Measurements from ENCODE around the gene WNT10A.

The WNT10A gene

DNA sequence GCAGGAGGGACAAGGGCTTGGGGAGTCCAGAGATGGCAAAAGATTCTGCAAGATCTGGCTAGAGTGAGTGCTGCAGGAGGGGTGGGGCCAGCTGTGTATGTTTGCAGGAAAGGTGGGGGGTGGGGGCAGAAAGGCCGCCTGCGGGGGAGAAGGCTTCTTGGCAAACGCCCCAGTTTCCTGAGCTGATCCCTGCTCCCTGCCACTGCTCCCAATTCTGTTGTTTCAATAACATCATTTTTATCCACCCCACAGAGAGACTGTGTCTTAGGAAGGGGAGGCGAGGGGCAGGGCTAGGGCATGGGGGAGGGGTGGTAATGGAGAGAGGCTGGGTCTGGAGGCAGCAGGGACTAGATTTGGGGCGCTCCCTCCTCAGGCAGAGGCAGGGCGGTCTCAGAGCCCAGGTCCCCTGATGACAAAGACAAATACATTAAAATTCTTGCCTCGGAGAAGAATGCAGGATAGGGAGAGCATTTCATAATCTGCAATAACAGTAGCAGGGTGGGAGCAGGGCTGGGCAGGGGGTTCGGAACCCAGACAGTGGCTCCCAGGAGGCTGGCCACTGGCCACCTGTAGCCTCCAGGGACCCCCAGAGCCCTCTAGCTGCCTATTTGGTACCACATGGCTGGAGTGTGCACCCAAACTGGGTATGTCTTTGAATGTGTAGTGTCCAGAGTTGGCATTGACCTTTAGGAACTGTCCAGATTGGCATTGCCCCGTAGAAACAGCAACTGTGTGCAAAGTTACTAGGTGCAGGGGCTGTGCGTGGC lies 23.1 kb upstream of the WNT10A start:
- DNase-seq (ENCODE audit: low read depth, low spot score): no peak

DNA sequence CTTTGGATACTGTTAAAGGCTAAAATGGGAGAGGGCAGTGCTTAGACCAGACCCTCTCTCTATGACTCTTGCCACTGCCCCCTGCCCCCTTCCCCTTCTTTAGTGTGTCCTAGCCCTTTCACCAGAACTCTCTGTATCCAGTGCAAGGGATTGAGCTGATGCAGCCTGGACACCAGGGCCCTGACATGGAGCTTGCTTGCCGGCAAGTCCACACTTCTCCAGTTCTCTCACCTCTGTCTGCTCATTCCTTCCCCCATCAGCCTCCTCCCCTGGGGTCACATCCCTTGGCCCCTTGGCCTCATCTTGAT lies 22.6 kb upstream of the WNT10A start:
- DNase-seq (ENCODE audit: low read depth, low spot score): no peak

DNA sequence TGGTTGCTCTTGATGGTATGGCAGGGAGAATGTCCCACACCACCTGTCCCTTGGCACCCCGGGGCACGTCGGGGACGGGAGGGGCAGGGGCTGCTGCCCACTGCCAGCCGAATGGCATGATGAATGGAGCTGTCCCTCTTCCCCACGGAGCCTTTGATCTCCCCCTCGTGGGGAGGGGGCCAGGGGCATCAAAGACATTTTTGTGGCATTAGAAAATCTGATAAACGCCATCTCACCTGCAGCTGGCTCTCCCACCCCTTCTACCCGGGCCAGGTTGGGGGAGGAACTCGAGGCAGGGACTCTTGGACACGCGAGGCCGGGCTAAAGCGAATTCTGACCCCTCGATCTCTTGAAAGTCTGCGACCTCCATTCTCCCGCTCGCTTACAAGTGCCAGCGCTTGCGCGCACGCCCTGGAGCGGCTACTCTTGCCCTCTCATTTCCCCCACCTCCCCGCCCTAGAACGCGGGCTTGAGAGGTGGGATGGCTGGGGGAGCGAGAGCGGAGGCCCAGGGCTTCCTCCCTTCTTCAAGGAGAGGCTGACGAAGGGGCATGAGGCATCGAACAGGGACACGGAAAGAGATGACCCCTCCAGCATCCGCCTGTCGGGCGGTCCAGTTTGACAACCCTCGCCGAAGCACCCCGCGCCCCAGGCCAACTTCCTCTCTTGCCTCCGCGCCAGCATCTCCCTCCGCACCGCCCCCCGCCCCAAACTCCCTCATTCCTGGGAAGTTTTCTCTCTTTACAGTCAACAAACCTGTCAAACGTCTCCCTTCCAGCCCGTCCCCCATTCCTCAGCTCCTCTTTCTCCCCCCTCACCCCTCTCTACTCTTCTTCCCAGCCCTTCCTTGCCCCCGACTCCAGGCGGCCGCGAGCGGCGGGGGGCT lies 21.7 kb upstream of the WNT10A start:
- no peak for DNase-seq (ENCODE audit: low read depth, low spot score)

DNA sequence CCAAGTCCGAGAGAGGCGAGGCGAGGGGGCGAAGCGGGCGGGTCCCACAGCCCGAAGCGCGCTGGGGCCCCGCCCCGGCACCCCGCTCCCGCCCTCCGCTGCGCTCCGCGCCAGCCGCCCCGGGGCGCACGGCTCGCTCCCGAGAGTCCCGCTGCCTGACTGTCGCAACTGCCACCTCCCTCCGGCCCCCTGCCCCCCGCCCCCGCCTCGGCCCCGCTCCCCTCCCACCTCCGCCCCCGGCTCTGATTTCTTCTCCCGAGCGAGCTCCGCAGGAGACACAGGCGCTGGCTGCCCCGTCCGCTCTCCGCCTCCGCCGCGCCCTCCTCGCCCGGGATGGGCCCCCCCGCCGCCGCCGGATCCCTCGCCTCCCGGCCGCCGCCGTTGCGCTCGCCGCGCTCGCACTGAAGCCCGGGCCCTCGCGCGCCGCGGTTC lies 21.1 kb upstream of the WNT10A start, which contains the start of gene WNT6:
TSS of gene WNT6 (plus strand) at position 250 of the 432 bp plus-strand sequence. CDS start 233 bp downstream, outside the sequence.
- DNase-seq (ENCODE audit: low read depth, low spot score): no peak

DNA sequence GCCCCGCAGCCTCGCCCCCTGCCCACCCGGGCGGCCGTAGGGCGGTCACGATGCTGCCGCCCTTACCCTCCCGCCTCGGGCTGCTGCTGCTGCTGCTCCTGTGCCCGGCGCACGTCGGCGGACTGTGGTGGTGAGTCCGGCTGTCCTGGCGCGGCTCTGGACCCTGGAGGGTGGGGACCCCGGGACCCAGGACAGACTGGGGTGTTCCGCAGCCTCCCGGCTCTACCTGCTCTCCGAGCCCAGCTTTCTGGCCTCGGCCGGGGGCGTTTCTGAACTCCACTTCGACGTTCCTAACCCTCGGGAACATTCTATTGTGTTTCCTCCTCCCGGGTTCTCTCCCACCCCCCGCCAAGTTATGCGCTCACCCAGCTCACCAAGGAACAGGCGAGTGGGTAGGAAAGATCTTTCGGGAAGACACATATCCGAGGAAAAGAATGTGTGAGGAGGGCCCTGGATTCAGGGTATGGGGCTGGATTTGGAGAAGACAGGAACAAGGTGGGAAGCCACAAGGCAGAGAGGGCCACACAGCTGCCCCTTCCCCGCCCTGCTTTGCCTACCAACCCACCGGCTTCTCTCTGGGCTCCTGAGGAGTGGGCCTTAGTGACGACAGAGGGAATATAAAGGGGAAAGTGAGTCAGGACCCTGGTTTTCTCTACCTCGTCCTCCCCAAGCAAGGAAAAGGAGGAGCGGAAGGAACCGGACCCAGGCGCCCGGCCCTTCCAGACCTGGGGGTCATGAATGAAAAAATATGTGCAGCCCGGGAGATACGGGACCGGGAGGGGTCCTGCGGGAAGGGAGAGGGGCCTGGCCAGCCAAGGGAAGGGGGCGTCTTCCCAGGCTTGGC lies 20.4 kb upstream of the WNT10A start:
- no peak for DNase-seq (ENCODE audit: low read depth, low spot score)

DNA sequence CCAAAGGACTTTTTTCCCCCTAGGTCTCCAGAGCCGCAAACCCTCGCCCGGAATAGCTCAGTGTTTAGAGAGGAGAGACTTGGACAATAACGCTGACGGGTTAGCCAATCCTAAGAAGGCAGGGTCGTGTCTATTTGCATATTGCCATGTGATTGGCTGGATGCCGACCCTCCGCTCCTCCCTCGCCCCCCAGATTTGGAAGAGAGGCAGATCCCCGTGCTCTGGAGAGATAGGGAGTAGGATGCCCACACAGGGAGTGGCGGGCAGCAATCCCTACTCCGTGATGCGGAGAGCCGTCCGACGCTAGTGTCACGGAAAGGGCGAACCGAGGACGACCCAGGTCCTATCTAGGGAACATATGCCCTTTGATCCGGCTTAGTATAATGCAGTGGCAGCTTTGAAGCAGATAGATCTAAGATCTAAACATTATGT lies 19.7 kb upstream of the WNT10A start:
- DNase-seq (ENCODE audit: low read depth, low spot score): no peak

DNA sequence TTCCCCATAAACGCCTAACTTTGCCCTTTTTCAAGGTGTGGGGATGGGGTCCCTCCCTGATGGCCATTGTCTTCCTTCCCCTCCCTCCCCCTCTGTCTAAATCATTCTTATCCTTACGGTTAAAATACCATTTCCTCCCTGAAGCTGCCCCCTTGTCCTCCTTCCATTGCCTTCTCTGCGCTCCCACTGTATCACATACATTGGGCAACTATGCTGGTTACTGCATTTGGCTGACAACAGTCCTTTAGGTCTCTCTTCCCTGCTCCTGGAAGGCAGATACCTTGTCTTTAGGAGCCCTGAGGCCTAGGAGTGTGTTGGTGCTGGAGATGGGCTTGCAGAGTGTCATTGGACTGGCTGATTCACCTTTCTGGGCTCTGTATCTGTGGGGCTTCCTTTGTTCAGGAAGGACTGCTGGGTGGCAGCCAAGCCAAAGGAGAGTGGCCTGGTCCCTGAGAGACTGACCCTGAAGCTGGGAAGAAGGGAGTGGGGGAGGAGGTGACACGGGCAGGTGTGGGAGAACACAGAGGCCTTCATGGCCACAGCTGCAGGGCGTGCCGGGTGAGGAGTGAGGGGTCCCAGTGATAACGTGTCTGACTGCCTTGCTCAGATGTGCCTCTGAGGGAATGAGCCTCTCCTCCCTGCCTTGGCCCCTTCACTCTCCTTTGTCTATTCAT lies 18.9 kb upstream of the WNT10A start:
- DNase-seq (ENCODE audit: low read depth, low spot score): no peak

DNA sequence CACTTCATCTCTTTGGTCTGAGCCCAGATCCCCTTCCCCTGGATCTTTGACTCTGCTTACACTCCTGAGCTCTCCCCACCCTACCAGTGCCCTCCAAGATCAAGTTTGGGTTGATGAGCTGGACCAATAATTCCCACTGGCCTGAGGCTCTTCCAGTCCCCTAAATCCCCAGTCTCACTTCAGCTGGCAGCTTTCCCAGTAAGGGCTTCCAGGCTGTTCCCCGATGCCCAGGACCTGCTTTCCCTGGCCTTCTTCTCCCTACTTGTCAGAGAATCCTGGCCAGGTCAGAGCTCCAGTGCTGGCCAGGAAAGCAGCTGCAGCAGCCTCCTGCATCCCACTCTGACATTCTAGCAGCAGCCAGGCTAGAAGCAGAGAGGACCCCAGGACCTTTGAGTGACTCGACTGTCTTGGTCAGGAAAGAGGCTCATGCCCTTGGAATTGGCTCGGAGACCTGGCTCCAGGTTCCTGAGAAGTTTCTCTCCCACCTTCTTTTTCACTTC lies 17.6 kb upstream of the WNT10A start:
- DNase-seq (ENCODE audit: low read depth, low spot score): no peak

DNA sequence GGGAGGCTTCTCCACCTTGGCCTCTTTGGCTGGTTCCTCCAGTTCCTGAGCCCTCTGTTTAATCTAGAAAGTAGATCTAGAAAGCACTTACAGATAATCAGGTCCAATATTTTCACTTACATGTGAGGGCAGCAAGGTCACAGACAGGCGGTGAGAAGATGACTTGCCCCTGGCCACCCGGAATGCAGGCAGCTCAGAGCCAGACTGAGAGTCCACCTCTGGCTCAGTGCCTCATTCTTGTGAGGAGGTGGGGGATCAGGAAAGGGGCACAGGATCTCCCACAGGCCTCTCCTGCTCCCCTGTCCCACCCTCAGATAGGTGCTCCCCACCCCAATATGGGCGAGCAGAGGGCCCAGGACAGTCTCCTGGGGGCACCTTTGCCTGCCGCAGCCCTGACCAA lies 15.3 kb upstream of the WNT10A start:
- DNase-seq (ENCODE audit: low read depth, low spot score): no peak

DNA sequence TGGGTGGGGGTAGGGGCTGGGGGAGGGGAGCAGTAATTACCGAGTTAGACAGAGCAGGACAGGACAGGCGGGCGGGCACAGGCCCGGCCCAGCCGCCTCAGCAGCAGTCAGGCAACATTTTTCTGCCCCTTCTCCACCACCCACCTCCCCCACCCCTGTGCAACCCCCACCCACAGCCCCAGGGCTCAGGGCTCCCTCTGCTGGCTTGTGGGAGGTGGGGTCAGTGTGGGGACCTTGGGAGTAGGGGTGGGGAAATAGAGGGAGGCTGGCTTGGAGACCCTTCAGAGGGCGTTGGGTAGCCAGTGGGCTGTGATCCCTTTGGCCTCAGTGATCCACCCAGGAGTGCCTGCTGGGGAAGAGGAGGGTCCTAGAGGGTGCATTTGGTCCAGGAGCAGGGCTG lies 14.7 kb upstream of the WNT10A start:
- no peak for DNase-seq (ENCODE audit: low read depth, low spot score)

DNA sequence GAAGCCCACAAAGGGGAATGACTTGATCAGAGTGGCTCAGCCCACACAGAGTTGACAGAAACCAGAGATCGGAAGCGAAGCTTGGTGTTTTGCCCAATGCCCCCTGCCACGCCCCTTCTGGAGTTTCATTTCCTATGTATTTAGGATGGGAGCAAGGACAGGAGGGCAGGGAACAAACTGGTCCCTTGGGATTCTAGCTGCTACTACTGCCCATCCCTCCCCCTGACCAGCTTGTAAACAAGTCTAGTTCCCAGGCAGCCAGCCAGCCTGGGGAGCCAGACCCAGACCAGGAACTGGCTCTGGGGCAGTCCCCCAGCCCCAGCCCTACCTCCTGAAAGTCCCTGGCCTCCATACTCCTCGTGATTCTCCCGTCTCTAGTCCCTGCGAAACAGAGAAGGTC lies 12.8 kb upstream of the WNT10A start:
- DNase-seq (ENCODE audit: low read depth, low spot score): no peak

DNA sequence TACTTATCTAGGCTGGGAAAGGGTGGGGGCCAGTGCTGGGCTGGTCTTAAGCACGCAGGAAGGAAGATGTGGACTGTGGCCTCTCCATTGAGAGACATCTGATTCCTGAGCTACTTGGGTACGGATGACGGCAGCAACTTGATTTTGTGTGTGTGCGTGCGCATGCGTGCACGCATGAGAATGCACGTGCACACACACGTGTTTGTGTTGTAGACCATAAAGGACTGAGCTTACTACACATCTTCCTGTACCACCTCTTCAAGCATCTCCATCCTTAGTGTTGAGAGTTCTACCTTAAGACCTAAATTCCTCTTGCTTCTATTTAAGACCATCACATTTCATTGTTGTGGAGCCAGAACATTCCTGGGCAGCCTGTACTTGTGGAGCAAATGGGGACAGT lies 11.6 kb upstream of the WNT10A start:
- no peak for DNase-seq (ENCODE audit: low read depth, low spot score)

DNA sequence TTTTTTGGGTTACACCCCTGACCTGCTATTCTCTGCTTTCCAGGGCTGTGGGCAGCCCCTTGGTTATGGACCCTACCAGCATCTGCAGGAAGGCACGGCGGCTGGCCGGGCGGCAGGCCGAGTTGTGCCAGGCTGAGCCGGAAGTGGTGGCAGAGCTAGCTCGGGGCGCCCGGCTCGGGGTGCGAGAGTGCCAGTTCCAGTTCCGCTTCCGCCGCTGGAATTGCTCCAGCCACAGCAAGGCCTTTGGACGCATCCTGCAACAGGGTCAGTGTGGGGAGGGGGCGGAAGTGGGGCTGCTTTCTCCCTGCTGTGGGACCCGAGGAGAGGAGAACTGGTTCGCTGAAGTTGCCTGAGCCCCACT lies 9.7 kb upstream of the WNT10A start:
- DNase-seq (ENCODE audit: low read depth, low spot score): no peak

DNA sequence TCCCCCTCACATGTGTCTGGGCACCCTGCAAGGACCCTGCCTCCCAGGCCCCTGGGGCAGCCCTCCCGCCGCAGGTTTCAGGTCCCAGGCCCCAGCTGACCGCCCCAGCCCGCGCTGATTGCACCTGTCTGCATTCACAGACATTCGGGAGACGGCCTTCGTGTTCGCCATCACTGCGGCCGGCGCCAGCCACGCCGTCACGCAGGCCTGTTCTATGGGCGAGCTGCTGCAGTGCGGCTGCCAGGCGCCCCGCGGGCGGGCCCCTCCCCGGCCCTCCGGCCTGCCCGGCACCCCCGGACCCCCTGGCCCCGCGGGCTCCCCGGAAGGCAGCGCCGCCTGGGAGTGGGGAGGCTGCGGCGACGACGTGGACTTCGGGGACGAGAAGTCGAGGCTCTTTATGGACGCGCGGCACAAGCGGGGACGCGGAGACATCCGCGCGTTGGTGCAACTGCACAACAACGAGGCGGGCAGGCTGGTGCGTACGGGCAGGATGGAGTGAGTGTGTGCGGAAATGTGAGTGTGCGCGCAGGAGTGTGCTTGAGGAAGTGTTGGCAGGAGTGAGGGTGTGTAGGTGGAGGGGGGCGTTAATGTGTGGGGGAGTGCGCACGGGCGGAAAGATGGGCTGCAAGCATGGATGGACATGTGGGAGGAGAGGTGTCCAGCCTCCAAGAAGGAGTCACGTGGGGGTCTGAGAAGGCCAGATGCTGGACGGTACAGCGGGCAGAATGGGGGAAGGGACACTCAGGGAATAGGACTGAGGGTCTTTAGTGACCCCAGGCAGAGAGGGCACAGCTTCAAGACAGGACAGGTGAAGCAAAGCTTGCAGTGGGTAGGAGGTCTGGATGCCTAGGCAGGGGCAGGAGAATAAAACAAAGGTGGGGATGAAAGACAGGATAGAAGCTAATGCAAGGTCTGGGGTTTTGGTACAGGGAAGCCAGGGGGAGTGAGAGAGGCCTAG lies 9.0 kb upstream of the WNT10A start:
- DNase-seq (ENCODE audit: low read depth, low spot score): no peak

DNA sequence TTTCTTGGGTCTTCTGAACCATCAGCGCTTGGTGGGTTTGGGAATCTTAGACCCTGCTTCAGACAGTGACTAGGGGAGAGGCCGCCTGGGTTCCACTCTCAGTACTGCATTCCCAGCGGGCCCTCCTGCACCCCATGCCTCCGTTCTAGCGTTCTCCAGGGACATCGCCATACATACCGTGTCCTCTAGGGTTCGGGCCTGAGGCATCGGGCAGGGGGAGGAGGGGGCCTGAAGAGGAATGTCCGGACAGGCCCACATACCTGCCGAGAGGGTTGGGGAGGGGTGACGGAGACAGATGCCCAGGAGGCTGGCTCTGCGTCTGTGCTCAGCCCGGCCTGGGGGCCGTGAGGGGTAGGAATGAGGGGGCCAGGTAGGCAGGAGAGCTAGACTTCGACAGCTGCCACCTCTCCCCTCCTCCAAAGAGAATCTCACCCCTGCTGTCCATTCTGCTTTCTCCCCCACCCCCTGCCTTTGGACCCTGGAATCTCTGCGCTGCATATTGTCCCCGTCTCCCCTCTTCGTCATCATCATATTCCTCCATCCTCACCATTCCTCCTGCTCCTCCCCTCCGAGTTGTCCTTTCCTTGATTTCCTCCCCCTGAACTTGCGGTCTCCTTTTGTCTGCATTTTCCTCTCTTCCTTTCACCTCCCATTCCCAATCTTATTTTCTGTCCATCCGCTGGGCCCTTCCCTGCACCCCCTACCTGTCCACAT lies 7.8 kb upstream of the WNT10A start:
- no peak for DNase-seq (ENCODE audit: low read depth, low spot score)

DNA sequence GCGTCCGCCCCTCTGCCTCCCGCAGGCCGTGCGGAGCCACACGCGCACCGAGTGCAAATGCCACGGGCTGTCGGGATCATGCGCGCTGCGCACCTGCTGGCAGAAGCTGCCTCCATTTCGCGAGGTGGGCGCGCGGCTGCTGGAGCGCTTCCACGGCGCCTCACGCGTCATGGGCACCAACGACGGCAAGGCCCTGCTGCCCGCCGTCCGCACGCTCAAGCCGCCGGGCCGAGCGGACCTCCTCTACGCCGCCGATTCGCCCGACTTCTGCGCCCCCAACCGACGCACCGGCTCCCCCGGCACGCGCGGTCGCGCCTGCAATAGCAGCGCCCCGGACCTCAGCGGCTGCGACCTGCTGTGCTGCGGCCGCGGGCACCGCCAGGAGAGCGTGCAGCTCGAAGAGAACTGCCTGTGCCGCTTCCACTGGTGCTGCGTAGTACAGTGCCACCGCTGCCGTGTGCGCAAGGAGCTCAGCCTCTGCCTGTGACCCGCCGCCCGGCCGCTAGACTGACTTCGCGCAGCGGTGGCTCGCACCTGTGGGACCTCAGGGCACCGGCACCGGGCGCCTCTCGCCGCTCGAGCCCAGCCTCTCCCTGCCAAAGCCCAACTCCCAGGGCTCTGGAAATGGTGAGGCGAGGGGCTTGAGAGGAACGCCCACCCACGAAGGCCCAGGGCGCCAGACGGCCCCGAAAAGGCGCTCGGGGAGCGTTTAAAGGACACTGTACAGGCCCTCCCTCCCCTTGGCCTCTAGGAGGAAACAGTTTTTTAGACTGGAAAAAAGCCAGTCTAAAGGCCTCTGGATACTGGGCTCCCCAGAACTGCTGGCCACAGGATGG lies 7.1 kb upstream of the WNT10A start:
- DNase-seq (ENCODE audit: low read depth, low spot score): no peak

DNA sequence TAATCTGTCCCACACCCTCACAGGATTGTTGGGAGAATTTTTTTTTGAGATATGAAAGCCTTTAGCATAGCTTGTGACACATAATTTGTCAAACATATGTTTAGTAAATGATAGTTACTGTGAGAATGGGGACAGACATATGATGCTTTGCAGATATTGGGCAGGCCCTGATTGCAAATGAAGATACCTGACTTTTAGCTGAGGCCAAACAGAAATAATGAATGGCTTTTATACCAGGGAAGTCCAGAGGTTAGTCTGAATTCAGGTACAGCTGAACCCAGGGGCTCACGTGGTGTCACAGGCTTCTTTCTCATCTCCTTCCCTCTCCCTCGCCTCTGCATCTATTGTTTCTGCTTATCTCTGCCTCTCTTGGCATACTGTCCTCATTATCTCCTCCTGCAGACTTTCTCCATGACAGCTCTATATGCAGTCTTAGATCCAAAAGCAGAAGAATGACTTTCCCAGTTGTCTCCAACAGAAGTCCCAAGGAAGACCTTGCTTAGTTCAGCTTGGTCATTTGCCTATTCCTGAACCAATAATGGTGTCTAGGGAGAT lies 4.9 kb upstream of the WNT10A start:
- DNase-seq (ENCODE audit: low read depth, low spot score): no peak

DNA sequence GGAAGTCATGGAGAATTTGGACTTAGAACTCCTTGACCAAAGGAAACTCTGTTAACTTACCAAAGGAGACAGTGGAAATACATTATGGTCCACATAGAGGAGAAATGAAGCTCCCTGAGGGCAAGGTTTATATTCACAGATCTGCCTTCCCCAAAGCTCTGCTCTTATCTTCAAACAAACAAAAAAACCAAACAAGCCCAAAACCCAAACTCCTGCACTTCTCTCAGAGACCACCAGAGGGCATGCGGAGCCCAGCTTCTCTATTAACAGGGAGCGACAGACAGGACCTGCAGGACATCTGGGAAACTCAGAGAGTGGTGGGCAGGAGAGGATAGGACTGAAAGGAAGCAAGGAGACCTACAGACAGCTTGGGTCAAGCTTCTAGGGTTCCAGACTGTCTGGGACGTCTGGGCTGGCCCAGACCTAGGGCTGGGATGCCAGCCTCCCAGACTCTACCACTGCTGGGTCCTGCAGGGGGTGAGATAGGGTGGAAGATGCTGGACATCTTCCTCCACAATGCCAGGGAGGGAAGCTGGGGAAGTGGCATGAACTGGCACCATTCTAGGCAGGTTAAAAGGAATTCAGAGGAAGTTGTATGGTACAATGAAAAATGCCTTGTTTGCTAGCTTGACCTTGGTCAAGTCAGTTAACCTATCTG lies 4.0 kb upstream of the WNT10A start:
- peak; percentile 48 for DNase-seq (ENCODE audit: low read depth, low spot score)
